ENCODE measurements around the gene TNS1.
A peak's percentile ranks its signal among the peaks of the same experiment; 100 is the strongest.

Gene TNS1

GRCh38 chr2:217980036-217980435, 22.8 kb downstream of the TNS1 start:
- DNase-seq (ENCODE audit: low read depth, low spot score): no peak

GRCh38 chr2:217979151-217979811, 23.5 kb downstream of the TNS1 start:
- peak; percentile 61 for DNase-seq (ENCODE audit: low read depth, low spot score)

GRCh38 chr2:217978536-217979150, 24.2 kb downstream of the TNS1 start:
- DNase-seq (ENCODE audit: low read depth, low spot score): peak; percentile 78

- DNase-seq (ENCODE audit: low read depth, low spot score): no peak
Measured at GRCh38 chr2:217977840-217978535, 24.8 kb downstream of the TNS1 start.

- no peak for DNase-seq (ENCODE audit: low read depth, low spot score)
Measured at GRCh38 chr2:217976301-217976700, 26.5 kb downstream of the TNS1 start.

GRCh38 chr2:217975626-217976025, 27.2 kb downstream of the TNS1 start:
- no peak for DNase-seq (ENCODE audit: low read depth, low spot score)

- no peak for DNase-seq (ENCODE audit: low read depth, low spot score)
Measured at GRCh38 chr2:217974389-217975005, 28.3 kb downstream of the TNS1 start.

GRCh38 chr2:217973008-217973787, 29.6 kb downstream of the TNS1 start:
- DNase-seq (ENCODE audit: low read depth, low spot score): no peak

GRCh38 chr2:217972490-217972889, 30.3 kb downstream of the TNS1 start:
- no peak for DNase-seq (ENCODE audit: low read depth, low spot score)

- no peak for DNase-seq (ENCODE audit: low read depth, low spot score)
Measured at GRCh38 chr2:217972037-217972436, 30.8 kb downstream of the TNS1 start.

- DNase-seq (ENCODE audit: low read depth, low spot score): no peak
Measured at GRCh38 chr2:217971166-217971565, 31.6 kb downstream of the TNS1 start.

- DNase-seq (ENCODE audit: low read depth, low spot score): no peak
Measured at GRCh38 chr2:217970206-217970605, 32.6 kb downstream of the TNS1 start.

GRCh38 chr2:217969588-217969987, 33.2 kb downstream of the TNS1 start:
- DNase-seq (ENCODE audit: low read depth, low spot score): no peak

- DNase-seq (ENCODE audit: low read depth, low spot score): no peak
Measured at GRCh38 chr2:217968023-217968422, 34.8 kb downstream of the TNS1 start.

- no peak for DNase-seq (ENCODE audit: low read depth, low spot score)
Measured at GRCh38 chr2:217966423-217967070, 36.2 kb downstream of the TNS1 start.

GRCh38 chr2:217964275-217965161, 38.3 kb downstream of the TNS1 start:
- no peak for DNase-seq (ENCODE audit: low read depth, low spot score)

- DNase-seq (ENCODE audit: low read depth, low spot score): no peak
Measured at GRCh38 chr2:217960351-217960750, 42.4 kb downstream of the TNS1 start.

GRCh38 chr2:217959723-217960122, 43.1 kb downstream of the TNS1 start:
- DNase-seq (ENCODE audit: low read depth, low spot score): peak; percentile 52

GRCh38 chr2:217958884-217959225, 43.9 kb downstream of the TNS1 start:
- no peak for DNase-seq (ENCODE audit: low read depth, low spot score)

- DNase-seq (ENCODE audit: low read depth, low spot score): no peak
Measured at GRCh38 chr2:217958206-217958883, 44.5 kb downstream of the TNS1 start.
